Lower lobe of right lung (tissue), 2 donors: ENCODE measurements around the gene EIF4G1. TPM values are rescaled to one million over a fixed set of nuclear protein-coding genes. Genes with fewer than 3 reads are reported as not detected.

ENCODE experiments used
- ATAC-seq, 2 donors: fragments of 200-7000 bp; cut with Tn5 transposase; one replicate each; pipeline ENCODE4 v1.9.1; 2020 to 2022; ENCODE audit warnings: mild to moderate bottlenecking in 2 of 2, moderate library complexity in 2 of 2
- DNase-seq: peaks from one replicate; pipeline ENCODE4 v3.0.0-alpha.2; 2020
- H3K27ac ChIP-seq: fragments of 200-600 bp; one replicate; pipeline ENCODE4 v1.8.0; 2022
- H3K27me3 ChIP-seq: fragments of 200-600 bp; one replicate; pipeline ENCODE4 v1.8.0; 2022; ENCODE audit warnings: low read depth
- H3K36me3 ChIP-seq: fragments of 200-600 bp; one replicate; pipeline ENCODE4 v1.8.0; 2022; ENCODE audit warnings: mild to moderate bottlenecking
- H3K4me1 ChIP-seq: fragments of 200-600 bp; one replicate; pipeline ENCODE4 v1.8.0; 2022
- H3K4me3 ChIP-seq: fragments of 200-600 bp; one replicate; pipeline ENCODE4 v1.8.0; 2022; ENCODE audit warnings: mild to moderate bottlenecking
- H3K9me3 ChIP-seq: fragments of 200-600 bp; one replicate; pipeline ENCODE4 v1.8.0; 2022
- intact Hi-C: fragments of 100-400 bp; cut with DNase I; formaldehyde crosslinking; loops from one replicate; pipeline ENCODE4 v1.11.0; 2022
- total RNA-seq: library from RNA; stranded (reverse); fragmentation: NEBNext Ultra II Directional; extraction: Animal tissue kit (Norgen Biotek cat#: 25700); gene quantifications from one replicate; pipeline ENCODE4 v1.2.1, GENCODE V29; 2021
- TF ChIP-seq, protein P1 (sequence below): fragments of 200-600 bp; IDR thresholded peaks from one replicate; pipeline ENCODE4 v1.8.0; 2022; ENCODE audit warnings: antibody characterized with exemption, mild to moderate bottlenecking
- donor health status: DM: no; HTN: yes; CAD: no; lungs with severe emphysema.

The EIF4G1 gene
- total RNA-seq, 1 donor from 2014 or later = 271 TPM

GRCh38 chr3:184308744-184309143 lies 5.7 kb upstream of the EIF4G1 start:
- Histone ChIP-seq H3K27me3 (no peaks in the 10 kb centered on the region), H3K36me3 (peaks cover 61% of the 10 kb centered on the region), H3K27ac (no peak overlapping the region), H3K9me3 (no peaks in the 10 kb centered on the region), H3K4me3 (no peak overlapping the region), H3K4me1 (no peaks in the 10 kb centered on the region)
- DNase-seq (no peak), ATAC-seq (no peak)
- TF ChIP-seq, protein P1, sequence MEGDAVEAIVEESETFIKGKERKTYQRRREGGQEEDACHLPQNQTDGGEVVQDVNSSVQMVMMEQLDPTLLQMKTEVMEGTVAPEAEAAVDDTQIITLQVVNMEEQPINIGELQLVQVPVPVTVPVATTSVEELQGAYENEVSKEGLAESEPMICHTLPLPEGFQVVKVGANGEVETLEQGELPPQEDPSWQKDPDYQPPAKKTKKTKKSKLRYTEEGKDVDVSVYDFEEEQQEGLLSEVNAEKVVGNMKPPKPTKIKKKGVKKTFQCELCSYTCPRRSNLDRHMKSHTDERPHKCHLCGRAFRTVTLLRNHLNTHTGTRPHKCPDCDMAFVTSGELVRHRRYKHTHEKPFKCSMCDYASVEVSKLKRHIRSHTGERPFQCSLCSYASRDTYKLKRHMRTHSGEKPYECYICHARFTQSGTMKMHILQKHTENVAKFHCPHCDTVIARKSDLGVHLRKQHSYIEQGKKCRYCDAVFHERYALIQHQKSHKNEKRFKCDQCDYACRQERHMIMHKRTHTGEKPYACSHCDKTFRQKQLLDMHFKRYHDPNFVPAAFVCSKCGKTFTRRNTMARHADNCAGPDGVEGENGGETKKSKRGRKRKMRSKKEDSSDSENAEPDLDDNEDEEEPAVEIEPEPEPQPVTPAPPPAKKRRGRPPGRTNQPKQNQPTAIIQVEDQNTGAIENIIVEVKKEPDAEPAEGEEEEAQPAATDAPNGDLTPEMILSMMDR = no peak
- intact Hi-C loops = no loop called here

DNA sequence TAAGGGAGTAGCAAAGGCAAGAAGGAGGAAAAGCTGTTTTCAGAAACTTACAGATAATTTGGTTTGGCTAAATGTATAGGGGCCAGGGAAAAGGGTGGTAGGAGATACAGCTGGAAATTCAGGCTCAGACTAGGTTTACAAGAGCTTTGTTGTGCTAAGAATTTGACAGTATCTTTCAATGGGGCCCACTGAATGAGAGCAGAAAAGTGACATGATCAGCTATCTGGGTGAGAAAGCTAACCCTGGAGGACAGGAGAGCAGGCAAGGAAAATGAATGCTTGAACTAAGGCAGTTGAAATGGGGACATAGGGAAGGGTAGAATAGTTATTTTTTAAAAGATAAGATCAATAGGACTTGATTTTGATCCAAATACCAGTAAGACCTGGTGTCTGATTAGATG lies 2.8 kb upstream of the EIF4G1 start:
- ATAC-seq (no peak), DNase-seq (no peak)
- intact Hi-C loops = no loop called here
- no peaks in the 10 kb centered on the region for H3K27me3 ChIP-seq
- peaks cover 12% of the 10 kb centered on the region for H3K4me1 ChIP-seq
- H3K9me3 ChIP-seq = no peaks in the 10 kb centered on the region
- H3K36me3 ChIP-seq = peaks cover 32% of the 10 kb centered on the region
- TF ChIP-seq, protein P1 = no peak
- no peak overlapping the region for H3K27ac ChIP-seq
- no peak overlapping the region for H3K4me3 ChIP-seq

DNA sequence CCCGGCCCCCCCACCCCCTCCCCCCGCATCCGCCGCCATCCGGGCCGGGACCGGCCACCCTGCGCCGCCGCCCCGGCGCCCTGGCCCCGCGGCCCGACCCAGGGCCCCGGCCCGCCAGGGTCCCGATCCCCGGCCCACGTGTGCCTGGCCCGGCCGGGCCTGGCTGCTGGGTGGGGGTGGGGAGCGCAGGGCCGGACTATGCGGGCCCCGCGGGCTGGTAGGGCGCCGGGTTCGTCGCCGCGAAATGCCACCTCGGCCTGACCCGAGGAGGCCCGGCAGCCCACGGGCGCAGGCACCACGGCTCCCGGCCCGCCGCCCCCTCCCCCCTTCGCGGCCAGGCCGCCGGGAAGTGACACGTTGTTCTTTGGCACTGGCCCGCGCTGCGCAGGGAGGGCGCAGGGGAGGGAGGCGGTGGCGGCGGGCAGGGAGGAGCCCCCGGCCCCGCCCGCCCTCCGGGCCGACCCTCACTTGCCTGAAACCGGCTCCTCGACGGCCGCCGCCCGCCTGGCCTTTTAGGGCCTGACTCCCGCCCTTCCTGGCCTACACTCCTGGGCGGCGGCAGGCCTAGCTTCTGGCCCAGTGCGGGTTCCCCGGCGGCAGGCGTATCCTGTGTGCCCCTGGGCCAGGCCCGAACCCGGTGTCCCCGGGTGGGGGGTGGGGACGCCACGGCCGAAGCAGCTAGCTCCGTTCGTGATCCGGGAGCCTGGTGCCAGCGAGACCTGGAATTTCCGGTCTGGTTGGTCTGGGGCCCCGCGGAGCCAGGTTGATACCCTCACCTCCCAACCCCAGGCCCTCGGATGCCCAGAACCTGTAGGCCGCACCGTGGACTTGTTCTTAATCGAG lies 515 bp downstream of the EIF4G1 start:
- ATAC-seq = peak; percentile 80 to 87
- no peaks in the 10 kb centered on the region for H3K9me3 ChIP-seq
- H3K27me3 ChIP-seq = no peaks in the 10 kb centered on the region
- peak; percentile 87 for DNase-seq
- intact Hi-C loops = no loop called here
- H3K4me3 ChIP-seq = peak overlapping the region; percentile 94
- H3K36me3 ChIP-seq = peaks cover 22% of the 10 kb centered on the region
- TF ChIP-seq, protein P1 = no peak
- peak overlapping the region; percentile 95 for H3K27ac ChIP-seq
- H3K4me1 ChIP-seq = peaks cover 43% of the 10 kb centered on the region

- peaks cover 47% of the 10 kb centered on the region for H3K4me1 ChIP-seq
- intact Hi-C loops = no loop called here
- TF ChIP-seq, protein P1 = no peak
Measured at GRCh38 chr3:184315543-184315867, 1.1 kb downstream of the EIF4G1 start.

DNA sequence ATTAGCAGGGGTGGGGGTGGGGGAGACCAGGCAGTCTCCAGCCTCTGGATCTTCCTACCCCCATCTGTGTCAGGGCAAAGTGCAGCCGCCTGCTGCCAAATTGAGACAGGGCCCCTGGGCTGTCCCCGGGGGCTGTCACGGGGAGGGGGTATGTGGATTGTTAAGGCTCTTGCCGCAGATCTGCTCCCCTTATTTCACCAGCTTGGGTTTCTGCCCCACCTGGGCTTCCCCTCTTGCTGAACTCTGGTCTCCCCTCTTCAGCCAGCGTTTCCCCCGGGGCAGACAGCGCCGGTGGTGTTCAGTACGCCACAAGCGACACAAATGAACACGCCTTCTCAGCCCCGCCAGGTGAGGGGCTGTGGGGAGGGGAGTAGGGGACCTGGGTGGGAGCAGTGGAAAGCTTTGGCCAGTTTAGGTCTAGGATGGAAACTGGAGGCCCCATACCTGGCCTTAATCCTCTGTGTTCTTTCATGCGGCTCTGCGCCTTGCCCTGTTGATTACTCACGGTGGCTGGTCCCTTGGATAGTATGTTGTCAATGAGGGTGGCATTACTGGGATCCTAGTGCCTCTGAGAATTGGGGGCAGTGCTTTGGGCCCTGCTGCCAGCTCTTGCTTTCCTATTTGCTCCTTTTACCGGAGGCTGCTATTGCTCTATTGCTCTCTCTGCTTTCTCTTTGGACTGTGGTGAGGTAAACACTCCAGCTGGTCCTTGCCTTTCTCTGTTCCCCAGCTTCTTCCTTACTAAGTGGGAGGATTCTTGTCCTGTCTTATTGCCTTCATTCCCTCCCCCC lies 1.7 kb downstream of the EIF4G1 start:
- peaks cover 27% of the 10 kb centered on the region for H3K36me3 ChIP-seq
- intact Hi-C loops = no loop called here
- peaks cover 53% of the 10 kb centered on the region for H3K4me1 ChIP-seq
- H3K27ac ChIP-seq = peak overlapping the region; percentile 95
- TF ChIP-seq, protein P1 = no peak
- DNase-seq = no peak
- H3K27me3 ChIP-seq = no peaks in the 10 kb centered on the region
- H3K9me3 ChIP-seq = no peaks in the 10 kb centered on the region
- ATAC-seq = no peak
- H3K4me3 ChIP-seq = peak overlapping the region; percentile 94

More at GRCh38 chr3:184315543-184315867, 1.1 kb downstream of the EIF4G1 start:
- Histone ChIP-seq H3K4me3 (peak overlapping the region; percentile 94), H3K36me3 (peaks cover 22% of the 10 kb centered on the region), H3K9me3 (no peaks in the 10 kb centered on the region), H3K27ac (peak overlapping the region; percentile 95), H3K27me3 (no peaks in the 10 kb centered on the region)
- ATAC-seq (no peak), DNase-seq (no peak)
